CD4-positive, alpha-beta T cell treated with Interleukin-10 for 1 hour (primary cell): ENCODE data around the gene LSM3.

Source experiments
- DNase-seq: peaks from one replicate; pipeline ENCODE4 v3.0.0-alpha.2; 2020

Gene LSM3

DNA sequence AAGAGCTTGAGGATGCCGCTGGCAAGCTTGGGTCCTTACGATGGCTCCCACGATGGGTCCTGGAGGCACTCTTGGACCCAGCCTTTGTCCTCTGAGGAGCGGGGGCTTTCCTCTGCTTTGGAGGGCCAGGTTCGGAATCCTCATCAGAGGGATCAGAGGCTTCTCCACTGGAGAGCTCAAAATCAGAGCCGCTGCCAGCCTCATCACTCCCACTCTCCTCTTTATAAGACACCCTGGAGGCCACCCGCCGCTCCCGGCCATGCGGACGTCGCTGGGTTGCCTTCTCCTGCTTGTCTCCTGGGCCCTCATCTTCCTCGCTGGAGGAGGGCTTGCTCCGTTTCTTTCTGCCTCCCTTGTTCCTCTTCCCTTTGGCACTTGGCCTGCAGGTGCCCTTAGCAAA, 20.2 kb upstream of the LSM3 start:
- no peak for DNase-seq

DNA sequence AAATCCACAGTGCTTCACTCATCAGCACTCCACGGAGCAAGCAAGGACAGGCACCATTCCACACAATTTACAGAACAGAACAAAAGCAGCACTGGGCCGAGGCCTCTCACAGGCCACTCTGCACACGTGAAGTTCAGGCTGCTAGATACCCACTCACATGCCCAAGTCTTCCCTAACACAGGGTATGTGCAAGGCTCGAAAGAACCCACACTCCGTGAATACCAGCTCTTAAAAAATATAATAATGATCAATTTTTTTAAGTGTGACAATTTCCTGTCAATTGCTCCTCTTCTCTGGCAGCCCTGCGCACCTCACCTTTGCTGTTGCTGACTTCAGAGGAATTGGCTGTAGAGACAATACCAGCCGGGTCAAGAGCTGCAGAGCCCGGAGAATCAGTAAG, 19.2 kb upstream of the LSM3 start:
- no peak for DNase-seq

DNA sequence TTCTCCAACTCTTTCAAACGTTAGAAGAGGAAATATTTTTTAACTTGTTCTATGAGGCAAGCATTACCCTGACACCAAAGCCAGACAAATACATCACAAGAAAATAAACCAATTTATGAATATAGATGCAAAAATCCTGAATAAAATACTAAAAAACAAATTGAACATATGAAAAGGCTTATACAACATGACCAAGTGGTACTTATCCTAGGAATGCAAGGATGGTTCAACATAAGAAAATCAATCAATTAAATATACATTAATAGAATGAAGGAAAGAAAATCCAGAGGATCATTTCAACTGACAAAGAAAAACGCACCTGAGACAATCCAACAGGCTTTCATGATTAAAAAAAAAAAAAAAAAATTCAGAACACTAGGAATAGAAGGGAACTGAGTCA, 17.3 kb upstream of the LSM3 start:
- DNase-seq, result no peak

DNA sequence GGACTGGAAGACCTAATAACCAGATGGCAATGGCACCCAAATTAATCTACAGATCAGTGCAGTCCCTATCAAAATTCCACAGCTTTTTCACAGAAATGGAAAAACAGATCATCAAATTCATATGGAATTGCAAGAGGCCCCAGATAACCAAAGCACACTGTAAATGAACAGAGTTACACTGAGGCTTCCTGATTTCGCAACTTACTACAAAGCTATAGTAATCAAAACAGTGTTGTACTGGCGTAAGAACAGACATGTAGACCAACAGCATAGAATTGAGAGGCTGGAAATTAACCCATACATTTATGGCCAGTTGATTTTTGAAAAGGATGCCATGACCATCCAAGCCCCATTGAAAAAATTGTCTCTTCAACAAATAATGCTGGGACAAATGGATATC, 16.4 kb upstream of the LSM3 start:
- no peak for DNase-seq

DNA sequence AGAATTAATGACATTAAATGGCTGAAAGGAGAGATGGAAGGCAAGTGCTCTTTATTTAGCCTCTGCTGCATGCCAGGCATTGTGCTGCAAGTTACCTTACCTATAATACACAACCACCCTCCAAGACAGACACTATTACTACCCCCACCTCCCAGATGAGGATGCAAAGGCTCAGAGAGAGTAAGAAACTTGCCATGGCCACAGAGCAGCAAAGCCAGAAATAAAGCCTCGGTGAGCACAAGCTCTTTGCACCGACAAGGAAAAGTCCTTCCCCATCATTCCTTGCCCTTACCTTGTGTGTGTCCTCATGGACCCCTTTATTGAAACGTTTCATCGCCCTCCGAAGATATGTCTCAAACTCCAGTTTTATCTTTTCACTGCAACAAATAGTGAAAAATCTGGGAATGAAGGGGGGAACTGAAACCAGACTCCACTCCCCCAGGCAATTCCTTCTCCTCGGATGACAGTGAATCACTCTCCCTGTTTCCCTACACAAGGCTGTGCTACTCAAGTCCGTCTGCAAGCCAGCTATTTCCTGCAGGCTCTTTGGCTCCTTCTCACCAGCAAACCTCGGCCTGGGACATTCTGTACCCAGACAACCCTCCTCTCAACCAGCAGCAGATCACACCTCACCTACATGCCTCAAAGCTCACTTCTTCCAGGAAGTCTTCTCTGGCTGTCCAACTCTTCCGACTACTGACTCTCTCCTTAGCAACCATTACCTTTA, 11.6 kb upstream of the LSM3 start:
- DNase-seq, result no peak

DNA sequence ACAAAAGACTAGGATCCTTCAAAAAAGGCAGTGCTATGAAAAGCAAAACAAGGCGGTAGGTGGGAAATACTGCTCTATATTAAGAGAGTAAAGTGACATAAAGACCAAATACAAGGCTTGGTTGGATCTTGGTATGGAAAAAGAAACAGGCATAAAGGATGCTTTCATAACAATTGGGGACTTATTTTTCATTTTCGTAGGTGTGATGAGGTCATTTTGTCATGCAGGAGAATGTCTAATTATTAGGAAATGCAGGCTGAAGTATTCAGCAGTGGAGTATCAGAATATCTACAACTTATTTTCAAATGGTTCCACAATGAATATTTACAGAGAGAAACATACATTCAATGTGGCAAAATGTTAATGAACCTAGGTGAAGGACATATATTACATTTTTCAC, 9.2 kb upstream of the LSM3 start:
- DNase-seq, result no peak

DNA sequence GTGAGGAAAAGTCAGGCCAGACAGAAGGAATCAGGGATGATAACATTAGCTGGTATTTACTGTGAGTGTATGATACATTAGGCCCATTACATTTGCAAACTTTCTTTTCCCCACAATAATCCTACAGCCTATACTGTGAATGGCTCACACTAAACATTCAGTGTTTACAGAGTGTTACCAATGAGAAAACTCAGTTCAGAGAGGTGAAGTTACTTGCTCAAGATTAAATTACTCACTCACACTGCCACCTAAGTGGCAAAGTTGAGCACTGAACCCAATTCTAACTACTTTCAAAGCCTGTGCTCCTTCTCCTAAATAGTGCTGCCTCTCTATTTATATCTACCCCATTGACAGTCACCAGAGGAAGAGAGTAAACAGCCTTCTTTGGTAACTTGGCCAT, 8.7 kb upstream of the LSM3 start:
- no peak for DNase-seq

DNA sequence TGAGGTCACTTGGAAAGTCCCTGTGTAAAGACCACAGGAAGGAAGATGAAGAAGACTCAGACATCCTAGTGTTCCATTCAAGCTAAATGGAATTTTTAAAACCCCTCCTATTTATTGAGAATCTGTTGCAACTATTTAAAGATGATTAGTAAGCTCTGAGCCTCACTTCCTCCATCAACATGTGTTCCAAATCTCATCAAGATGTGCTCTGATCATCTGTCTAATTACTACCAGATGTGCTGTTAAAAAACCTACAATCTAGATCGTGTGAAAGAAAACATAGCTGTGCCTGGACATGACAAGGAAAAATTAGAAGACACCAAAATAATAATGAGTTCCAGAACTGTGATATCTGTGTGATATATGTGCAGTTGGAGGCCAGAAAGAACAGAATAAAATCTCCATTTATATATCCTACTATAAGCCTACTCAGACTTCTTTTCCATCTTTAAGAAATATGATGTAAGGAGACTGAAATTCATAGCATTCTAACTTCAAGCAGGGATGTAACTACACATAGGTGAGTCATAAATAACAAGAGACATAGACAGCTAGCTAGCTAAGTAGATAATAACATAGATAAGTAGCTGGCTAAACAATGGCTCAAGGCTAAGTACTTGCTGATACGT, 8.0 kb upstream of the LSM3 start:
- no peak for DNase-seq

DNA sequence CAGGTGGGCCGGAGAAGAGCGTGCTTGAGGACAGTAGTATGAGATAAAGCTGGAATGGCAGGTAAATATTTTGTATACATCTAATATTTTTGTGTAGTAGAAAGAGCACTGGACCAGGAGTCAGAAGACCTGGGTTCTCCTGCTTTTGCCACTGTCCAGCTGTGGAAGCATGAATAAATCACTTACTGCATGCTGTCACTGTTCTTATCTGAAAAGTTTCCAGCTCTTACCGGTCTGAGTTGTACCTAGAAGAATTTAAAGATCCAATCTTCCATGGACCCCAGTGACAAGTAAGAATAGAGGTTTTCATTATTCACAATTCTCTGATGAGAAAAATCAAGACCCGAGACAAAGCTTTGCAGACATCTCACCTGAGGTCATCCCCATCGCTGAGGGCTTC, 6.1 kb upstream of the LSM3 start:
- DNase-seq, result no peak

DNA sequence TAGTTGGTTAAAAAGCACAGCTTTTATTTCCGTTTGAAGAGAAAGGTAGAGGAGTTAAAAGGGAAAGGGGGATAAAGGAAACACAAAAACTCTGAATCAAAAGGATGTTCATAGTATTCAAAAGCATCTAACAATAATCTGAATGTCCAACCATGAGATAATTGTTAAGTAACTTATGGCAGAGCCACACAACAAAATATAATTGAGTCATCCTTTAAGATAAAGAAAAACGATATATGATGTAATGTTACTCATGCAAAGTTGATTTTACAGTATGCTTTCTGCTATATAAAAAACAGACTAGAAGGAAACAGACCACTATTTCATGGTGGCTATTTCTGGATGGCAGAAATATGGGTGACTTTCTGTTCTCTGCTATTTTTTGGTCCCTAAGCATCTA, 4.1 kb upstream of the LSM3 start:
- DNase-seq, result no peak

DNA sequence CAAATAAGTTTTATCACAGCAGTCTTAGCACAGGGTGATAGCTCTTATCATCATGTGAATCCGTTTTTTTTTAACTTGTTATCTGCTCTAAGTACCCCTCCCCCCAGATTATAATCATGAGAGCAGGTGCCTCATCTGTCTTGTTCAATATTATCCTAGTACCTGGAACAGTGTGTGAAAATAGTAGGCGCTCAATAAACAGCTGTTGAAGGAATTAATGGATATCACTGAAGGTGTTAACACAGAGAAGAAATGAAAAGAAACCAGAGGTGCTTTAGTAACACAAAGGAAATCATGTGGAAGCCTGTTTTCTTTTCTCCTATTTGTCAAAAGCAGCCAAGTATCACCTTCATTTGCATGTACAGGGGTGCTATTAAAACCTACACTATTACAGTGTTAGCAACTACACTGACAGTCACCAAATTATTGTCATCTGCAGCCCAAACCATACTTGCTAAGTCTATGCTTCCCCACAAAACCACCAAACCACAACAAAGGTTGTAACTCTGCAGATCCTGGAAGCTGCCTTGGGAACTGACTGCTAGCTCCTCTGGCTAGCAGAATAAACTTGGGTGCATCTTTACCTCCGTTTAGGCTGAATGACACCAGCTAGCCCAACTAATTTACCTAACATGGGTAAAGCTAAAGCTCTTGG, 3.1 kb upstream of the LSM3 start:
- peak; percentile 85 for DNase-seq

DNA sequence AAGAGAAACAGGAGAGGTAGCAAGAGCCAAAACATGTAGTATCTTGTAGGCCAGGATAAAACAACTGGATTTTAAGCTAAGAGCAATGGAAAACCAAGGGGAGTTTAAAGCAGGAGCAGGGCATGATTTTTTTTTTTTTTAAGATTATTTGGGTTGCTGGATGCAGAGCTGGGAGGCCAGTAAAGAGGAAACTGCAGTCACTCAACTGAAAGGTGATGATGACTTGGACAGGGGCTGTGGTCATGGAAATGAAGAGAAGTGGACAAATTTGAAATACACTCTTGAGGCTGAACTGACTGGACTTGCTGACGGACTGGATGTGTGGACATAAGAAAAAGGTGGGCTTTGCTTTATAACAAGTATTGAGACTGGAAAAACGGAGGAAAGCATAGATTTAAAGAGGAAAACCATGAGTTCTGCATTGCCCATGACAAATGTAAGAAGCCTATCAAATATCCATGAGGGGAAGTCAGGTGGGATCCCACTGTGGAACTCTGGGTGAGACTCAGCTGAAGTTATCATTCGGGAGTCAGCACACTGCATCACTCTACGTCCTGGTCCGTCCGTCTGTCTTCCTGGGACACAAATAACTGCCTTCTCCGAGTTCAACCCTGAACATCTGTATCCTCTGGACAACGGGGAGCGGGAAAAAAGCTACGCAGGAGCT, 904 bp upstream of the LSM3 start:
- no peak for DNase-seq

DNA sequence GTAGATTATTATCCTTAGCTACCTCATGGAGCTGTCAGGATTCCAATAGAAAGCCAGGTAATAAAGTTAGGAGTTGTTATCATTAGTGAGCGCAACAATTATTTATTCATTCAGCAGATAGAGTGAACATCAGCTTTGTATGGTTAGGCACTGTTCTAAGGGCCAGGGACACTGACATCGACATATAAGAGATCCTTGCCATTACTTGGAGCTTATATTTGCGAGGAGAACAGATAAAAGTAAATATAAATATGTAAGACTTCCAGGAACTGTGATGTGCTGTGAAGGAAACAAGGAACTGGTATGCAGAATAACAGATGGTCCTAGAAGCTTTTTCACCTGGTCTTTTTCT, 473 bp downstream of the LSM3 start:
- no peak for DNase-seq

DNA sequence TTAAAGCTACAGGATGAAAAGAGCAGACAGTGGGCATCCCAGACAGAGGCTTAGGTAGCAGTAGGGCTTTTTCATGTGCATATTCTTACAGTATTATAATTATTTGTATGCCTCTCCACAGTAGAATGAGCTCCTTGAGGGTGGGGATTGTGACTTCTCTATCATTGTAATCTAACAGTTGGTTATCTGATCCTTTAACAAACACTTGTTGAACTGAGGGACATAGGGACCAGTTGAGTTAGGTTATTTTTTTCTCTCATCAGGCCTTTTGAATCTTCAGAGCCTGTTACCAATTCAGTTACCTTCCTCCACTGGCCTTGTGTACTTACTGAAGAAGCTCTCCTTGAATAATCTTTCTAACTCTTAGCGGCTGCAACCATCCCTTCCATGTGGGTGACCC, 1.2 kb downstream of the LSM3 start:
- DNase-seq, result no peak

DNA sequence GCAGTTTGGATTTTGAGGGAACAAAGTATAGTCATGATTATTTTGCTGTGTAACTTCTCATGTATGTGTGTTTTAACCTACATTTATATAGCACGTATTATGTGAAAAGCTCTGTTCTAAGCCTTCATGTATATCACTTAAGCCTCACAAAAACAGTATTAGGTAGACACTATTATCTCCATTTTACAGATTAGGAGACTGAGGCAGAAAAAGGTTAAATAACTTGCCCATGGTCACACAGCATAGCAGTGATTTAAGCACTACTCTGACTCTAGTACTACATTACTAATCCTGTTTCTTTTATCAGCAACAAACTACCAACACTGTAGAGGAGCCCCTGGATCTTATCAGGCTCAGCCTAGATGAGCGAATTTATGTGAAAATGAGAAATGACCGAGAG, 2.6 kb downstream of the LSM3 start:
- DNase-seq, result no peak

DNA sequence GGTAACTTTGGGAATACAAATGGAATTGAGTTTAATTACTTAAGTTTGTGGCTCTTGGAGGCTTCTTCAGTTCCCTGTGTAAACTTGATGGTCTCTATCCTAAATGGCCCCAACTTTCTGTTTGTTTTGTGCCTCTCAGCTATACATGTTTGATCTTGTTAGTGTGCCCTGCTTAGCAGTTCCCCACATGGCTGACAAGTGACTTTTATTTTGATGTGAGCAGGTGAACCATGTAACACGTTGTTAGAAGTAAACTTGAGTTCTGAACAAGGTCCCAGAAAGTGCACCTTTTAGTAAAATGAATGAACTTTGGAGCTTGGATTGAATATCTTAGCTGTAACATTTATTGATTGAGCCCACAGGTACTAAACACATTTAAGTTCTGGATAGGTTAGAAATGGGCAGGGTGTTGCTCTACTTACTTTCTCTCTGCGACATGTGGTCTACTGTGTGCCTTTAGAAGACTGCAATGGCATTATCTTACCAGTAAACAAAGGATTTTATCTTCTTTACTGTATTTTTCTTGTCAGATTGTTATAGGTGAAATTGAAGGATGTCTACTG, 4.5 kb downstream of the LSM3 start:
- DNase-seq, result no peak

DNA sequence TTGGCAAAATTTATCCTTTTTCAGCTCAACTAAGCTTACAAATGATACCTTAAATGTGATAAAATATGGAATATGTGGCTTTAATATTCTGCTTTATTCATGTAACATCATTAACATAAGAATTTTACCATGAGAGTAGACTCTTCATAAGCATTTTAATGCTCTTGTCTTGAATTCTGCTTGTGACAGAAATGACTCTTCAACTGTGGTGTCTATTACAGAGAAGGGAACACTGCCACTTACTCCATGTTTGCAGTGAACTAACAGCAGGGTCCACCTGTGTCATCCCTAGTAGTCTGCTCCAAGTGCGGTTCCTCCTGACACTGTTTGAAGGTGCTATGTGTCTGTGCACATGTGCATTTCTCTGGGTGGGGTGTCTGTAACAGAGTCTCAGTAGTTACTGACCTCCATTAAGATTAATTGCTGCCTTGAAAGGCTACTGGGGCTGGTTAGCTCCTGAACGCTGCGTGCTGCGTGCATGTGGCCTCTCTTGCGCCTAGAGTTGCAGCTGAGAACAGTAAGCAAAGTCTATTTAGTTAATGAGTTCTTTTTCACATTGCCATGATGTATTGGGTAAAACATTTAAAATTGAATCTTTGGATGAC, 8.3 kb downstream of the LSM3 start:
- no peak for DNase-seq

DNA sequence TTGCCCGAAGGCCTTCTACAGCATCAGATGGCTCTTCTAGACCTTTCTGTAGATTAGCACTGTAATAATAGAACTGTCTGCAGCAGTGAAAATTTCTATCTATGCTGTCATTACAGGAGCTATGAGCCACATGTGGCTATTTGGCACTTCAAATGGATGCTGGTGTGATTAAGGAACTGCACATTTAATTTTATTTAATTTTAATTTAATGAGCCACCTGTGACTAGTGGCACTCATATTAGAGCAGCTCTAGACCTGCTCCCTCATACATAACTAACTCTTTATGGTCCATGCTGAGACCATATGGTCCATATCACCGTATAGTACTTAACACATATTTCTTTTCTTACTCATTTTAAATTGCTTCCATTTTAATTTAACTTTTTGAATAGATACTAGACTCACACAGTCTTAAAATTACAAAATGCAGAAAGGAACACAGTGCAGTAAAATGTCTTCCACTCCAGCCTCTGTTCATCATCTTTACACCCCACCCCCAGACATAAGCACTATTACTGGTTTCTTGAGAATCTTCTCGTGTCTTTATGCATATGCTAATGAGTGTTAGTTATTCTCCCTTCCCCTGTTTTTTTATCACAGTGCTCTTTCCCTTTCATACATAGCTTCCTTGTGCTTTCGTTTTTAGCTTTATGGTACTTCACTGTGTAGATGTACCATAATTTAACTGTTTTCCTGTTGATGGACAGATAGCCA, 9.6 kb downstream of the LSM3 start:
- DNase-seq, result no peak

DNA sequence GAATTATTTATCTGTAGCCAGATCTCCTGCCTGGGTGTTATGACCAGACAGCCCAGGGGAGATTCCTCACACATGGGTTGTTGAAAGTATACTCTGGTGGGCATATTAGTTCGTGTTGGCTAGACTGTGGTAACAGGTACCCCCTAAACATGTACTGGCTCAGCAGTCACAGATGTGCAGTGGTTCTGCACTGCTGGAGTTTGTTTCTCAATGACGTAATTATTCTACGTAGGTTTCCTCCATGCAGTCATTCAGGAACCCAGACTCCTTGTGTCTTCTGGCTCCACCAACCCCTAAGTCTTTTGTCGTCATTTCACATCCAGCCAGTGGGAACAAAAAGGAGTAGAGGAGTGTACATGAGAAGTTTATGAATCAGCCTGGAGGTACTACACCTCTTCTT, 16.2 kb downstream of the LSM3 start:
- no peak for DNase-seq

DNA sequence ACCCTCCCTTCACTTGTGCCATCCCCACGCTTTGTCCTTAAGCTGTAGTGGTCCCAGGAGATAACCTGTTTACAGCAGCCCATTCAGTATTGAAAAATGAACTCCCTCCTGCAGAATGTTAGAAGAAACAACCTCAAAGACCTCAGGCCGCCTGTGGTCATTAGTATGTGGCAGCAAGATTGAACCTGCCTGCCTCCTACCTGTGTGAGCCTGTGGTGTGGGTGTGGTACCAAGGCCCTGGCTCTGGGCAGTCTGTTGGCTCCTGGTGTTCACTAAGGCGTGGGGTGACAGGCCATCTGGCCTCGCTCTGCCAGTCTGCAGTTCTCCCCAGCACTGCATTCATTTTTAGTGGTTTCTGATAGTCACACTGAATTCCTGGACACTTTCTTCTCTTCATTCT, 21.0 kb downstream of the LSM3 start:
- no peak for DNase-seq

DNA sequence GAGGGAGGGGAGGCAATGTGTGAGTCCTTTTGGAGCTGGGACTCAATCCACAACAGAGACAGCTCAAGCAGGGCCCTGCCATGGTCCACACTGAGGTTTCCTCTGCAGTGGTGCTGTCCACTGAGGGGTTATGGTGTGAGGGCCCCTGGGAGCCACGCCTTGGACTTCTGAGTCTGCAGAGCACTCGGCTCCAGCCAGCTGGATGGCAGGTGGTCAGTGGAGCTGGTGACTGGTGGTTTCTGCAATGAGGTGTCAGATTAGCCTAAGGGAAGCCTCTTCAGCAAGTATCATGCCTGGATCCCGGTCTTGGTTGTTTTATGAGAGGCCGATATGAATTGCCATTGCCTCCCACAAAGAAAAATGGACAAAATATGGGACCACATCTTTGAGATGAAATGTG, 21.7 kb downstream of the LSM3 start:
- DNase-seq, result no peak

DNA sequence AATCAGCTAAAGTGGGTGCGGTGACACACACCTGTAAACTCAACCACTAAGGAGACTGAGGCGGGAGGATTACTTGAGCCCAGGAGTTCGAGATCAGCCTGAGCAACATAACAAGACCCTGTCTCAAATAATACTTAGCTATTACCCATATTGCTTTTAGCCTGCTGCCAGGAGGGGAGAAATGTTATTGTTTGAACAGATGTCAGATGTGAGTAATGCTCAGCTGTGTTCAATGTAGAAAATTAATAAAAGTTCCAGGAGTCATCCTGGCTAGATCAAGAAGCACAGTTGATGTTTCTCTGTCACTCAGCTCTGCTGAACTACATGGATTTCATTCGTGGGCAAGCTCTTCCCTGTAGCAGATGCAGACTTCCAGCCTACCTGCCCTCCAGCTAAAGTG, 22.2 kb downstream of the LSM3 start:
- no peak for DNase-seq
